ENCODE results near the gene SSRP1. TPM values are rescaled to one million over a fixed set of nuclear protein-coding genes. Genes with fewer than 3 reads are reported as not detected.

SSRP1 gene
- total and polyA plus RNA-seq, 7 experiments from 2014 or later, result 34.3 to 146 (median 54.7) TPM

DNA sequence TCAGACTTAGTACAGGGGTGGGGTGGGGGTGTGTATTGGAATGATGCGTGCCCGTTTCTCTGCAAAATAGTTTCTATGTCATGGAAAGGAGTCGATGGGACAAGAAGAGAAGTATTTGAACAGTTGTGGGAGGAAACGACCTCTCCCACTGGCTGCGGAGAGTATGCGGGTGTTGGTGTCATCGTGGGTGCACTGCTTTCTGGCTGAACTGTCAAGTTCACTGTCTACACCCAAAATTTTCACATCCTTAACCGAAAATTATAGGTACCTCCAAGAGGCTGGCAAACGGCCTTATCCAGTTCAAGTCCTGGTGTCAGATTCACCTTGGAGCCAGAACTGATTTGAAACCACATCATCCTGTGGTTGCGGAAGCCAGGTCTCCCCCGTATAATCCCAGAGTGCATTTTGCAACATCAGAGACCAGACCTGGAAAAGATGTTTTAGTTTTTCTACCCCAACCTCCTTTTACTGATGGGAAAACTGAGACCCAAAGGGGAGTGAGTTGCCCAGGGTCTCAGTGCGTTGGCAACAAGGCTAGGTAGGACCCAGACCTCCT lies 497 bp upstream of the SSRP1 start:
- Mint-ChIP-seq H3K4me1 (peaks cover 19 to 39% (median 35%) of the 10 kb centered on the region in 7 donors), H3K27me3 (peaks cover 0 to 2% (median 0%) of the 10 kb centered on the region in 5 donors), H3K27ac (peak overlapping the region; percentile 96 to 100 (median 99)), H3K4me3 (peak overlapping the region; percentile 89 to 98 (median 94)), H3K9me3 (no peaks in the 10 kb centered on the region), H3K36me3 (peaks cover 1 to 14% (median 5%) of the 10 kb centered on the region in 5 donors)
- Histone ChIP-seq H3K4me1 (ENCODE audit: control insufficient read depth in 2 of 2, insufficient read depth in 2 of 2, low read length in 2 of 2) (peaks cover 15 to 19% of the 10 kb centered on the region in 2 donors), H3K27ac (ENCODE audit: low read depth, low read length) (peak overlapping the region; percentile 91), H3K27me3 (ENCODE audit: control insufficient read depth in 2 of 2, insufficient read depth in 2 of 2, low read length in 2 of 2) (no peaks in the 10 kb centered on the region), H3K4me3 (ENCODE audit: low read length) (peak overlapping the region; percentile 77), H3K36me3 (ENCODE audit: control insufficient read depth in 2 of 3, insufficient read depth in 3 of 3, low read length in 3 of 3) (peaks cover 10 to 22% (median 14%) of the 10 kb centered on the region in 3 experiments), H3K9me3 (ENCODE audit: control insufficient read depth in 2 of 3, low read length in 3 of 3) (no peaks in the 10 kb centered on the region)
- intact Hi-C loops (cut with micrococcal nuclease), result loop anchor here in 1 of 2 donors (1.0 to 5.0 kb wide), 4 partner anchors 9 to 1241 kb away; partner anchors contain the start of genes LPXN, SLC43A3 and ZFP91
- POLR2A ChIA-PET, result interaction anchor here (0.5 to 6.0 kb wide), 4 partner anchors 11 to 405 kb away, joined by 3 to 94 read pairs (median 3); partner anchors contain the start of genes SELENOH and TNKS1BP1
- peak; percentile 23 for ATAC-seq
- CTCF ChIA-PET, result interaction anchor here (0.6 to 1.3 kb wide), 4 partner anchors 9 to 445 kb away, joined by 3 to 4 read pairs (median 3); partner anchors contain the start of gene TNKS1BP1
- DNase-seq, result no peak

DNA sequence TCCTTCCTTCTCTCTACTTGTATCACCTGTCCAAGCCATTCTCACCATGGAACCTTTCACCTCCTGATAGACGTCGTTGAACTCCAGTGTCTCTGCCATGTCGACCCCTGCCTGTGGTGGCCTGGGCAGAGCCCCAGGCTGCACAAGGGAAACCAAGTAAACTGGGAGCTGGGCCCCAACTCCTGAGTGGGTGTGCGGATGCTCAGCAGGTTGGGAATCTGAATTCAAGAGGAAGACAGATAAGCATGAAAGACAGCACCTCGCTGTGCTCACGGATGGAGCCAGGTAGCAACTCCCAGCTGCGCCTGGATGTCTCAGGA lies 709 bp downstream of the SSRP1 start:
- Mint-ChIP-seq H3K4me3 (peak overlapping the region; percentile 91 to 98 (median 94)), H3K36me3 (peaks cover 5 to 25% (median 17%) of the 10 kb centered on the region in 5 donors), H3K4me1 (peaks cover 18 to 47% (median 35%) of the 10 kb centered on the region in 7 donors), H3K27ac (peak overlapping the region; percentile 91 to 100 (median 96)), H3K27me3 (peaks cover 0 to 2% (median 0%) of the 10 kb centered on the region in 5 donors), H3K9me3 (no peaks in the 10 kb centered on the region)
- ATAC-seq (no peak), DNase-seq (no peak)
- intact Hi-C loops (cut with micrococcal nuclease), result loop anchor here (1.0 to 5.0 kb wide), 11 partner anchors 10 to 1243 kb away; partner anchors contain the start of genes CLP1 (in 2 of the 2), SELENOH (in 2 of the 2), TIMM10 (in 2 of the 2) and LPXN (in 1 of the 2)
- H3K27ac ChIP-seq (ENCODE audit: low read depth, low read length), result peak overlapping the region; percentile 91
- ChIA-PET POLR2A (interaction anchor here (0.8 to 6.0 kb wide), 3 partner anchors 10 to 407 kb away, joined by 3 to 94 read pairs (median 4); partner anchors contain the start of genes SELENOH and TNKS1BP1), CTCF (interaction anchor here (1.2 to 2.0 kb wide), 2 partner anchors 11 to 191 kb away, joined by 4 read pairs; no protein-coding TSS in a partner anchor)
- H3K9me3 ChIP-seq (ENCODE audit: control insufficient read depth in 2 of 3, low read length in 3 of 3), result no peaks in the 10 kb centered on the region
- H3K4me1 ChIP-seq (ENCODE audit: control insufficient read depth in 2 of 2, insufficient read depth in 2 of 2, low read length in 2 of 2), result peaks cover 15 to 19% of the 10 kb centered on the region in 2 donors
- no peaks in the 10 kb centered on the region for H3K27me3 ChIP-seq (ENCODE audit: control insufficient read depth in 2 of 2, insufficient read depth in 2 of 2, low read length in 2 of 2)
- peaks cover 14 to 34% (median 21%) of the 10 kb centered on the region in 3 experiments for H3K36me3 ChIP-seq (ENCODE audit: control insufficient read depth in 2 of 3, insufficient read depth in 3 of 3, low read length in 3 of 3)
- peak overlapping the region; percentile 77 for H3K4me3 ChIP-seq (ENCODE audit: low read length)

DNA sequence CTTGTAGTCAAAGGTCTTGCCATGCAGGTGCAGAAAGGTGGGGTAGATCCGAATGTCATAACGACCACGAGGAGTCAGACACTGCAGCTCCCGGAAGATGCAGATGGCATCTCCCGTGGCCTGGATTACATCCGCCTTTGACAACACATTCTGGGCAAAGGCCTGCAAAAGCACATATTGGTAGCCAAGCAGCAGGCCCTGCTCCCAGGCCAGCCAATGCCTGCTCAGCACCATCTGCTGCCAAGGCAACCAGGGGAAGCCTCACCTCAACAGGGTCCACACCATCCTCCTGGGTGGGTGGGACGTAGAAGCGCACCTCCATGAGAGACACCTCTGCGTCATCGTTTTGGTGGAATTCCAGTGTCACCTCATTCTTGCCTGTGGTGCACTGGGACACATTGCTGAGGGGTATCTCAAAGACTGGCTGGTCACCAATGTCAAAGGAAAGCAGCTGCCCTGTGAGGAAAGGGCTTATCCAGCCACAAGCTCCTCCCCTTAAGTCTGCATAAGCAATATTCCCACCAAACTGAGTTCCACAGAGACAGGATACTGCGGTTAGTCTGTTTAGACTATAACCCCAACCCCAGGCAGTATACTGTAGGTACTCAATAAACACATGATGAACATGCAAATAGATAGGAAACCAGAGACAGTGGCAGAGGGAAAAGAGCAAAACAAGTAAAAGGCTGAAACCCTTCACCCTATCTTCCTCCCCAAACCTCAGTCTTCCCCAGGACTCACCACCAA lies 2.8 kb downstream of the SSRP1 start:
- intact Hi-C loops (cut with micrococcal nuclease), result no loop called here
- Mint-ChIP-seq H3K27ac (peak overlapping the region in 3 of 9 donors; percentile 6 to 52 (median 28)), H3K4me1 (peaks cover 19 to 55% (median 35%) of the 10 kb centered on the region in 7 donors), H3K9me3 (no peaks in the 10 kb centered on the region), H3K27me3 (no peaks in the 10 kb centered on the region), H3K36me3 (peaks cover 10 to 38% (median 30%) of the 10 kb centered on the region in 5 donors), H3K4me3 (peak overlapping the region in 1 of 10 donors; percentile 33)
- H3K36me3 ChIP-seq (ENCODE audit: control insufficient read depth in 2 of 3, insufficient read depth in 3 of 3, low read length in 3 of 3), result peaks cover 23 to 53% (median 29%) of the 10 kb centered on the region in 3 experiments
- peaks cover 15 to 19% of the 10 kb centered on the region in 2 donors for H3K4me1 ChIP-seq (ENCODE audit: control insufficient read depth in 2 of 2, insufficient read depth in 2 of 2, low read length in 2 of 2)
- no peak for DNase-seq
- H3K27me3 ChIP-seq (ENCODE audit: control insufficient read depth in 2 of 2, insufficient read depth in 2 of 2, low read length in 2 of 2), result no peaks in the 10 kb centered on the region
- ATAC-seq, result no peak
- ChIA-PET CTCF (interaction anchor here (0.8 kb wide), 1 partner anchor 10 kb away, joined by 3 read pairs; no protein-coding TSS in a partner anchor), POLR2A (interaction anchor here (0.9 kb wide), 1 partner anchor 198 kb away, joined by 3 read pairs; no protein-coding TSS in a partner anchor)
- H3K9me3 ChIP-seq (ENCODE audit: control insufficient read depth in 2 of 3, low read length in 3 of 3), result no peaks in the 10 kb centered on the region
- peak overlapping the region; percentile 4 for H3K27ac ChIP-seq (ENCODE audit: low read depth, low read length)
- H3K4me3 ChIP-seq (ENCODE audit: low read length), result no peak overlapping the region

DNA sequence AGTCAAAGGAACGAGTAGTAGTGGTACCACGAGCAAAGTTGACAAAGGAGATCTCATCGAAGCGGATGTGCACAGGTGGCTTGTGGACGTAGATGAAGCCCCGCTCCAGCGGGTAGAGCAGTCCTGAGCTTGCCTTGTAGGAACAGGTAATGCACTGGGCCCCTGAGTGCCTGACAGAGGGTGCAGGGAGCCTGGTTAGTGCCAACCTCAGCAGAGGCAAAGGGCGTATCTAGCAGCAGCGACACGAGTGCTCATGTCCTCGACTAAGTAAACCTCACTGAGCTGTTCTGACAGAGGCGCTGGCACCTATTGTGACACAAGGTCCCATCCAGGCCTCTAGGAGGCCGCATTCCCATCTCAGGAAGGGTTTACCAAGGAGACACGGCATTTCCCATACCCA lies 4.0 kb downstream of the SSRP1 start:
- intact Hi-C loops (cut with micrococcal nuclease), result no loop called here
- DNase-seq, result no peak
- Histone ChIP-seq H3K36me3 (ENCODE audit: control insufficient read depth in 2 of 3, insufficient read depth in 3 of 3, low read length in 3 of 3) (peaks cover 23 to 65% (median 36%) of the 10 kb centered on the region in 3 experiments), H3K27me3 (ENCODE audit: control insufficient read depth in 2 of 2, insufficient read depth in 2 of 2, low read length in 2 of 2) (no peaks in the 10 kb centered on the region), H3K27ac (ENCODE audit: low read depth, low read length) (no peak overlapping the region), H3K4me3 (ENCODE audit: low read length) (no peak overlapping the region), H3K9me3 (ENCODE audit: control insufficient read depth in 2 of 3, low read length in 3 of 3) (no peaks in the 10 kb centered on the region), H3K4me1 (ENCODE audit: control insufficient read depth in 2 of 2, insufficient read depth in 2 of 2, low read length in 2 of 2) (peaks cover 15 to 17% of the 10 kb centered on the region in 2 donors)
- POLR2A ChIA-PET, result no interaction called here
- Mint-ChIP-seq H3K4me3 (peak overlapping the region in 1 of 10 donors; percentile 17), H3K4me1 (peaks cover 19 to 63% (median 44%) of the 10 kb centered on the region in 7 donors), H3K27me3 (no peaks in the 10 kb centered on the region), H3K9me3 (no peaks in the 10 kb centered on the region), H3K27ac (no peak overlapping the region), H3K36me3 (peaks cover 20 to 49% (median 41%) of the 10 kb centered on the region in 5 donors)
- ATAC-seq, result no peak
- CTCF ChIA-PET, result no interaction called here

- Histone ChIP-seq H3K36me3 (ENCODE audit: control insufficient read depth in 2 of 3, insufficient read depth in 3 of 3, low read length in 3 of 3) (peaks cover 23 to 69% (median 36%) of the 10 kb centered on the region in 3 experiments), H3K27me3 (ENCODE audit: control insufficient read depth in 2 of 2, insufficient read depth in 2 of 2, low read length in 2 of 2) (no peaks in the 10 kb centered on the region), H3K27ac (ENCODE audit: low read depth, low read length) (no peak overlapping the region), H3K4me3 (ENCODE audit: low read length) (no peak overlapping the region), H3K9me3 (ENCODE audit: control insufficient read depth in 2 of 3, low read length in 3 of 3) (no peaks in the 10 kb centered on the region), H3K4me1 (ENCODE audit: control insufficient read depth in 2 of 2, insufficient read depth in 2 of 2, low read length in 2 of 2) (peaks cover 15 to 18% of the 10 kb centered on the region in 2 donors)
- ATAC-seq, result no peak
- Mint-ChIP-seq H3K9me3 (no peaks in the 10 kb centered on the region), H3K36me3 (peaks cover 21 to 53% (median 43%) of the 10 kb centered on the region in 5 donors), H3K27ac (no peak overlapping the region), H3K4me1 (peaks cover 28 to 69% (median 48%) of the 10 kb centered on the region in 7 donors), H3K4me3 (no peak overlapping the region), H3K27me3 (no peaks in the 10 kb centered on the region)
- ChIA-PET CTCF (interaction anchor here (0.9 kb wide), 1 partner anchor 1194 kb away, joined by 3 read pairs; no protein-coding TSS in a partner anchor), POLR2A (no interaction called here)
- intact Hi-C loops (cut with micrococcal nuclease), result no loop called here
- no peak for DNase-seq
Measured at GRCh38 chr11:57330029-57330428, 5.7 kb downstream of the SSRP1 start.

GRCh38 chr11:57327721-57328120 lies 8.0 kb downstream of the SSRP1 start:
- peaks cover 21 to 49% (median 43%) of the 10 kb centered on the region in 5 donors for H3K36me3 Mint-ChIP-seq
- POLR2A ChIA-PET, result no interaction called here
- H3K36me3 ChIP-seq (ENCODE audit: control insufficient read depth in 2 of 3, insufficient read depth in 3 of 3, low read length in 3 of 3), result peaks cover 23 to 62% (median 36%) of the 10 kb centered on the region in 3 experiments

More at GRCh38 chr11:57327721-57328120, 8.0 kb downstream of the SSRP1 start:
- Histone ChIP-seq H3K9me3 (ENCODE audit: control insufficient read depth in 2 of 3, low read length in 3 of 3) (no peaks in the 10 kb centered on the region), H3K27me3 (ENCODE audit: control insufficient read depth in 2 of 2, insufficient read depth in 2 of 2, low read length in 2 of 2) (no peaks in the 10 kb centered on the region), H3K4me3 (ENCODE audit: low read length) (no peak overlapping the region), H3K4me1 (ENCODE audit: control insufficient read depth in 2 of 2, insufficient read depth in 2 of 2, low read length in 2 of 2) (peaks cover 8 to 14% of the 10 kb centered on the region in 2 donors), H3K27ac (ENCODE audit: low read depth, low read length) (no peak overlapping the region)
- no peak for DNase-seq
- no peaks in the 10 kb centered on the region for H3K27me3 Mint-ChIP-seq
- peak overlapping the region in 7 of 9 donors; percentile 22 to 98 (median 76) for H3K27ac Mint-ChIP-seq
- intact Hi-C loops (cut with micrococcal nuclease), result loop anchor here (5.0 to 10.0 kb wide), 3 partner anchors 237 to 1817 kb away; partner anchors contain the start of genes FAM111A (in 1 of the 2) and UBE2L6 (in 1 of the 2)
- ATAC-seq, result no peak
- H3K4me3 Mint-ChIP-seq, result peak overlapping the region in 4 of 10 donors; percentile 25 to 95 (median 68)
- CTCF ChIA-PET, result no interaction called here
- H3K9me3 Mint-ChIP-seq, result no peaks in the 10 kb centered on the region
- H3K4me1 Mint-ChIP-seq, result peaks cover 17 to 55% (median 39%) of the 10 kb centered on the region in 7 donors

Measured in naive thymus-derived CD4-positive, alpha-beta T cell (primary cell).